ENCODE measurements around the gene ALPI. TPM values are rescaled to one million over a fixed set of nuclear protein-coding genes. Genes with fewer than 3 reads are reported as not detected.

Gene ALPI
- total RNA-seq, 2 donors from 2014 or later: not detected

GRCh38 chr2:232479341-232480200 lies 23.6 kb downstream of the ALPI start:
- Mint-ChIP-seq H3K27me3 (peaks cover 18% of the 10 kb centered on the region), H3K9me3 (no peaks in the 10 kb centered on the region), H3K36me3 (ENCODE audit: low read depth) (no peaks in the 10 kb centered on the region), H3K4me3 (no peak overlapping the region), H3K27ac (no peak overlapping the region), H3K4me1 (no peaks in the 10 kb centered on the region)
- no peak for ATAC-seq (replicated peaks)

DNA sequence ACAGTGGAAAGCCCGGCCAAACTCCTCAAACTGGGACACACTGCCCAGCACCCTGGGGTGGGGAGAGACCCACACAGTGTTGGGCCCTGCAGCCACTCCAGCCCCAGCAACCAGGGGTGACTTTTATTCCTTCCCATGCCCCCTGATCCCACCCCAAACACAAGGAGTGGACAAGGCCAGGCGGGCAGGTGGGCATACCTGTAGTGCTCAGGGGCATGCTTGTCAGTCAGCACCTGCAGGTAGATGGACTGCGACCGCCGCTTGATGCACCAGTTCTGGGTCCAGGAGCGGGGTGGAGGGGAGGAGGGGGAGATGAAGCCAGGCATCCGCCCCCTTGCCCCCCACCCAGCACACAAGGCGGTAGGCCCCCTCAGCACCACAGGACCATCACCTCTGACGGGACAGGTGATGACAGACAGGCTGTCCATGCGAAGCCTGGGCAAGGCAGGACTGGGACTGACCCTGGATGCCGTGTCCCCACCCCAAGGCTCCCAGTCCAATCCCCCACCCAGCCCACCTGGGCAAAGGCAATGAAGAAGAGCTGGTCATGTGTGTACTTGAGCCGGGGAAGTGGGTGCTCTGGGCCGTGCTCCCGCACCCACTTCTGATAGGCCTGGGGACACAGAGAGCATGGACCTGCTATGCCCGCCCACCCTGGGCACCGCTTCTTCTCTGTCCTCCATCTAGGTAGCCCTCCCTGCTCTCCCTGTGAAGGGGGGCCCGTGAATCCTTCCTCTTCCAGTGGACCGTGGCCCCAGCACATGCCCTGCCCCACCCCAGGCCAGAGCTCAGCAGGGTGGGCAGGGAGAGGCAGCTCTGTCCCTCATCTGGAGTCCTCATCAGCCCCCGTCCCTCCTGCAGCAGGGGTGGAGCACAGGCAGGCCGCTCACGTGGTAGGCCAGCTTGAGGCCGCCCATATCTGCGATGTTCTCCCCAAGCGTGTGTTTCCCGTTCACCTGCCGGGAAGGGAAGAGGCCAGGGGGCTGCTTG lies 24.5 kb downstream of the ALPI start:
- no peak overlapping the region for H3K4me3 Mint-ChIP-seq
- no peaks in the 10 kb centered on the region for H3K36me3 Mint-ChIP-seq (ENCODE audit: low read depth)
- H3K27ac Mint-ChIP-seq: no peak overlapping the region
- H3K9me3 Mint-ChIP-seq: no peaks in the 10 kb centered on the region
- no peak for ATAC-seq (replicated peaks)
- peaks cover 4% of the 10 kb centered on the region for H3K4me1 Mint-ChIP-seq
- peaks cover 22% of the 10 kb centered on the region for H3K27me3 Mint-ChIP-seq

DNA sequence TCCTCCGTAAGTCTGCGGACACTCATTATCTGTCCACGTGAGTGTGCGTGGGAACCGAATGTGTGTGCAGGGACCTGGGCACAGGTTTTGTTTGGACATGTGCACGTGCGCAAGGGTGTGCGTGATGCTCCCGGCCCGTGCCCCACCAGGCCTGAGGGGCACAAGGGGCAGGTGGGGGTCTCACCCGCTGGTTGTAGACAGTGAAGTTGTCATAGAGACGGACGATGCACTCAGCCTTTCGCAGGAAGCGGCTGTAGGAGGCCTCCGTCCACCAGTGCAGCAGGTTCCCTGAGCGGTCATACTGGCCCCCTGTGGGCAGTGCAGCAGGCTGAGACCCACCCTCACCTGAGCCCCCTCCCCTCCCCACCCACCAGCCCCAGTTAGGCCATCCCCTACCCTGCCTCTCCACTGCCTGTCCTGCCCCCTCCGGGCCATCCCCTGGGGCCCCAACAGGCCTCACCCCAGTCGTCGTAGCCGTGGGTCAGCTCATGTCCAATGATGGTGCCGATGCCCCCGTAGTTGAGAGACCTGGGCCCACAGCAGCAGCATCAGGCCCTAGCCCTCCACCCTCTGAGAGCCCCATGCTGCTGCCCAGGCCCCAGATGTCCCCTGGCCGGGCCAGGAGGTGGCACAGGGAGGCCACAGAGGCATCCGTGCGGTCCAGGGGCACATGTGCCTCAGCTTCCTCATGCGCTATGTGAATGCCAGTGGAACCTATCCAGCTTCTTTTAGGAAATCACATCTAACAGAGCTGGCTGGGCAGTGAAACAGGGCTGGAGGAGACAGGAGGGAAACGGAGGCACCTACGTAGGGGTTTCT lies 25.6 kb downstream of the ALPI start:
- no peak for ATAC-seq (replicated peaks)
- Mint-ChIP-seq H3K4me3 (no peak overlapping the region), H3K36me3 (ENCODE audit: low read depth) (no peaks in the 10 kb centered on the region), H3K9me3 (no peaks in the 10 kb centered on the region), H3K27ac (no peak overlapping the region), H3K27me3 (peaks cover 19% of the 10 kb centered on the region), H3K4me1 (peaks cover 4% of the 10 kb centered on the region)

- Mint-ChIP-seq H3K36me3 (ENCODE audit: low read depth) (no peaks in the 10 kb centered on the region), H3K9me3 (no peaks in the 10 kb centered on the region), H3K27me3 (peaks cover 19% of the 10 kb centered on the region), H3K27ac (no peak overlapping the region), H3K4me1 (peaks cover 4% of the 10 kb centered on the region), H3K4me3 (no peak overlapping the region)
- ATAC-seq (replicated peaks): no peak
Observed at GRCh38 chr2:232482301-232483238, 26.6 kb downstream of the ALPI start.

- Mint-ChIP-seq H3K27ac (no peak overlapping the region), H3K36me3 (ENCODE audit: low read depth) (no peaks in the 10 kb centered on the region), H3K4me3 (no peak overlapping the region), H3K9me3 (no peaks in the 10 kb centered on the region), H3K4me1 (peaks cover 4% of the 10 kb centered on the region), H3K27me3 (peaks cover 19% of the 10 kb centered on the region)
- ATAC-seq (replicated peaks): no peak
Observed at GRCh38 chr2:232483311-232483922, 27.5 kb downstream of the ALPI start.

DNA sequence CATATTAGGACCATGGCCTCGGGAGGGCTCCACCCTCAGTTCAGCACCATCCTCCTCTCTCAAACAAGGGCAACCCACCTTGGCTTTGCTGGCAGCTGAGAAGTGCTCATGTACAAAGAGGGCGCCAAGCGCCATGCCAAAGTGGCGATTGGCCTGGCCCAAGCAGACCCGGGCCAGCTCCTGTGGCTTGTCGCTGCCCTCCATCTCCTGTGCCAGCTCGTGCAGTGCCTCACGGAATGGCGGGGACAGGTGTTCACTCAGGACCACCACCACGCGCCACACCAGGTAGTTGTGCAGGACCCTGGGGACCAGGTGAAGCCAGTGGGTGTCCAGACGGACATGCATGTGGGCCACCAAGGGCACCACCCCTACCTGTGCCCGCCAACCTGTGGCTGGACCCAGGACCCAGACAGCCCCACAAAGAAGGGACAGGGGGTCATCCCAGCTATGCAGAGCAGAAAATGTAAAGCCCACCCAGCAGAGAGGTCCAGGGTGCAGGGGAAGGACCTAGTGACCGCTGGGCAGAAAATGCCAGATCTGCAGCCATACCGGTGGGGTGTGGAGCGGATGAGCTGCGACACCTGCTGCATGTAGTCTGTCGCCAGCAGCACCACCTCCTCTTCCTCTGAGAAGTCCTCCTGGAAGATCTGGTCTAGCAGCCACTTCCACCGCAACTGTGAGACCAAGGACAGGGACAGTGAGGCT lies 28.1 kb downstream of the ALPI start:
- Mint-ChIP-seq H3K9me3 (no peaks in the 10 kb centered on the region), H3K36me3 (ENCODE audit: low read depth) (no peaks in the 10 kb centered on the region), H3K4me3 (no peak overlapping the region), H3K27me3 (peaks cover 25% of the 10 kb centered on the region), H3K4me1 (peaks cover 4% of the 10 kb centered on the region), H3K27ac (no peak overlapping the region)
- no peak for ATAC-seq (replicated peaks)

DNA sequence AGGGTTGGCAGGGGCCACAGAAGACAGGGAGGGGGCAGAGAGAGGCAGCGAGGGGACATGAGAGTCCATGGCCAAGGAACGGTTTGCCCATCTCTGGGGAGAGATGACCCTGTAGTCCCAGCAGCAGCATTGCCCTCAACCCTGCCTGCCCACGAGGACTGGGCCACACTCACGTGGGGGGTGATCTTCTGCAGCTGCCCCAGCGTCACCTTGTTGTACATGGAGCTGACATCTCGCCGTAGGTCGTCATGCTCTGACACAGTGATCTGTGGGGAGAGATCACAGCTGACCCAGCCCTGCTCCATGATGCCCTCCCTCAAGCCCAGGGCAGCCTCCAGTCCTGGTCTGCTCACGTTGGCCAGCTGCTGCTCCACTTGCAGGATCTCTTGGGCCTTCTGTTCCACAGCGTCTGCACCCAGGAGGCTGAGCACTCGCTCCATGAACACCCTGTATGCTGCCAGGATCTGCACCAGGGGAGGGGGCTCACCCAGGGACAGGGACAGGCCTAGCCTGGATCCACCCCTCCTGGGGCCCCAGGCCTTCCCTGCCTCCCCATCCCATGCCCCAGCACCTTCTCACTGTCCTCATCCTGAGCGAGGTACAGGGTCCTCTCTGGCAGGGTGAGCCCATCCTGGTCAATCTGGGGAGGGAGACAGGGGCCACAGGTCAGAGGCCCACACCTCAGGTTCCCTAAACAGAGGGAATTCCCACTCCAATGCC lies 28.8 kb downstream of the ALPI start:
- H3K27ac Mint-ChIP-seq: no peak overlapping the region
- H3K4me1 Mint-ChIP-seq: peaks cover 4% of the 10 kb centered on the region
- H3K36me3 Mint-ChIP-seq (ENCODE audit: low read depth): no peaks in the 10 kb centered on the region
- ATAC-seq (replicated peaks): no peak
- H3K9me3 Mint-ChIP-seq: no peaks in the 10 kb centered on the region
- peaks cover 32% of the 10 kb centered on the region for H3K27me3 Mint-ChIP-seq
- H3K4me3 Mint-ChIP-seq: peak overlapping the region; percentile 43

DNA sequence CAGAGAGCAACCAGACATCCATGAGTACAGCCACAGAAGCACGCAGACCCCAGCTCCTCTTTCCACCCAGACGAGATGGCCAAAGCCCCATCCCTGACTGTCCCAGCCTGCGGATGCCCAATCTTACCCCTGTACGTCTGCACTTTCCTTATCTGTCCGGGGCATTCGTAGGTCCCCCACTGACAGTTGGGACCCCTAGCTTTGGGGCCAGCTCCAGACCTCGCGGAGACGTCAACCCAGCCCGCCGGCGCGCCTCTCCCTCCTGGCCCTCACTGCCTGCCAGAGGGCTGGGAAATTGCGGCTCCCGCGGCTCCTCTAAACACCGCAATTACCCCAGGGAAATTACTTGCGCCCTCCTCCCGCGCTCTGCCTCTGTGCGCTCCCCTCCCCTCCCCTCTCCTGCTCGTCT lies 29.4 kb downstream of the ALPI start:
- H3K27me3 Mint-ChIP-seq: peaks cover 35% of the 10 kb centered on the region
- peaks cover 4% of the 10 kb centered on the region for H3K4me1 Mint-ChIP-seq
- no peaks in the 10 kb centered on the region for H3K36me3 Mint-ChIP-seq (ENCODE audit: low read depth)
- H3K27ac Mint-ChIP-seq: no peak overlapping the region
- H3K9me3 Mint-ChIP-seq: no peaks in the 10 kb centered on the region
- H3K4me3 Mint-ChIP-seq: peak overlapping the region; percentile 43
- no peak for ATAC-seq (replicated peaks)

GRCh38 chr2:232485757-232486557 lies 30.0 kb downstream of the ALPI start:
- H3K27me3 Mint-ChIP-seq: peaks cover 37% of the 10 kb centered on the region
- ATAC-seq (replicated peaks): no peak
- H3K36me3 Mint-ChIP-seq (ENCODE audit: low read depth): no peaks in the 10 kb centered on the region
- peaks cover 4% of the 10 kb centered on the region for H3K4me1 Mint-ChIP-seq
- peak overlapping the region; percentile 43 for H3K4me3 Mint-ChIP-seq
- no peak overlapping the region for H3K27ac Mint-ChIP-seq
- H3K9me3 Mint-ChIP-seq: no peaks in the 10 kb centered on the region

GRCh38 chr2:232486558-232487384 lies 30.8 kb downstream of the ALPI start:
- Mint-ChIP-seq H3K36me3 (ENCODE audit: low read depth) (no peaks in the 10 kb centered on the region), H3K27ac (no peak overlapping the region), H3K4me1 (peaks cover 4% of the 10 kb centered on the region), H3K27me3 (peaks cover 45% of the 10 kb centered on the region), H3K4me3 (no peak overlapping the region), H3K9me3 (no peaks in the 10 kb centered on the region)
- no peak for ATAC-seq (replicated peaks)

Measured in activated T-helper 17 cell treated with anti-CD3 and anti-CD28 coated beads, Interleukin-2, amount 50 U/mL, for 72 hours (primary cell).